Fibroblast of pulmonary artery (primary cell): ENCODE results near the gene IGF2R.

Experiments
- DNase-seq: peaks from one replicate; pipeline ENCODE4 v3.0.0-alpha.2; 2010; ENCODE audit warnings: low read depth
- H3K4me3 ChIP-seq: replicated peaks from 2 replicates; pipeline ENCODE4 v1.5.1; 2011; ENCODE audit warnings: low read depth, mild to moderate bottlenecking, control low read depth, low read length, moderate library complexity
- TF ChIP-seq, protein P1 (sequence below): IDR thresholded peaks from 2 replicates; pipeline ENCODE4 v1.5.1; 2011; ENCODE audit warnings: mild to moderate bottlenecking, control low read depth, low read length, inconsistent platforms; ENCODE audit errors: missing control alignments

Gene IGF2R

DNA sequence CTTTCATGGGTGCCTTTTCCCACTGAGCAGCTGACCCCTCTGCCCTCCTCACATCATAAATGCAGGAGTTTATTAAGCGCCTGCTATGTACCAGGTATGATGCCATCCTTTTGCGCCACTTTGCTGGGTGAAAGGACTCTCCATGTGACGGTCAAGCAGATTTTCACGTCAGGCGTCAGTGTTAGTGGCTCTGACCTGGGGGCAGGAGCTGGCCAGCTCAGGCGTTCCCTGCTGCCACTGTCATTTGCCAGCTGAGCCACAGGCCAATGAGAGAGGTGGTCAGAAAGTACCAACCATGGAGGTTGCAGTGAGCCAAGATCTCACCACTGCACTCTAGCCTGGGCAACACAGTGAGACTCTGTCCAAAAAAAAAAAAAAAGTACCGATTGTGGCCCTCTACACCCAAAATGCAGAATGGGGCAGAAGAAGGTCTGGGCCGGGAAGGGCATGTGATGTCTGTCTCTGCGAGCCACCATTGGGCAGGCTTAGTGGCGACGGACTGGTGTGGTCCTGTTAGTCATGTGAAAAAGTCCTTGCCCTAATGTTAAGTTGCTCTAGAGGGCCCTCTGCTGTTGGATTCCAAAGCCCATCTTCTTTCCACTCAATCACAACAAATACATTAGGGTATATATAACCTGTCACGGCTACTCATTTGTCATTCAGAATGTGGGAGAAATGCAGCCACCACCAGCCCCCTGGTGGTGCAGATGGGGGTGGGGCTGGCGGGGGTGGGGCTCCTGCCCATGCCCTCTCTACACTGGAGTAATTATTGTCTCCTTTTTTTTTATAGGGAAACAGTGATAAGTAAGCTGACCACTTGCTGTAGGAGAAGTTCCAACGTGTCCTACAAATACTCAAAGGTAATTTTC, 134.3 kb downstream of the IGF2R start:
- TF ChIP-seq, protein P1, sequence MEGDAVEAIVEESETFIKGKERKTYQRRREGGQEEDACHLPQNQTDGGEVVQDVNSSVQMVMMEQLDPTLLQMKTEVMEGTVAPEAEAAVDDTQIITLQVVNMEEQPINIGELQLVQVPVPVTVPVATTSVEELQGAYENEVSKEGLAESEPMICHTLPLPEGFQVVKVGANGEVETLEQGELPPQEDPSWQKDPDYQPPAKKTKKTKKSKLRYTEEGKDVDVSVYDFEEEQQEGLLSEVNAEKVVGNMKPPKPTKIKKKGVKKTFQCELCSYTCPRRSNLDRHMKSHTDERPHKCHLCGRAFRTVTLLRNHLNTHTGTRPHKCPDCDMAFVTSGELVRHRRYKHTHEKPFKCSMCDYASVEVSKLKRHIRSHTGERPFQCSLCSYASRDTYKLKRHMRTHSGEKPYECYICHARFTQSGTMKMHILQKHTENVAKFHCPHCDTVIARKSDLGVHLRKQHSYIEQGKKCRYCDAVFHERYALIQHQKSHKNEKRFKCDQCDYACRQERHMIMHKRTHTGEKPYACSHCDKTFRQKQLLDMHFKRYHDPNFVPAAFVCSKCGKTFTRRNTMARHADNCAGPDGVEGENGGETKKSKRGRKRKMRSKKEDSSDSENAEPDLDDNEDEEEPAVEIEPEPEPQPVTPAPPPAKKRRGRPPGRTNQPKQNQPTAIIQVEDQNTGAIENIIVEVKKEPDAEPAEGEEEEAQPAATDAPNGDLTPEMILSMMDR: peak; percentile 40
- no peak overlapping the region for H3K4me3 ChIP-seq
- peak; percentile 43 for DNase-seq

DNA sequence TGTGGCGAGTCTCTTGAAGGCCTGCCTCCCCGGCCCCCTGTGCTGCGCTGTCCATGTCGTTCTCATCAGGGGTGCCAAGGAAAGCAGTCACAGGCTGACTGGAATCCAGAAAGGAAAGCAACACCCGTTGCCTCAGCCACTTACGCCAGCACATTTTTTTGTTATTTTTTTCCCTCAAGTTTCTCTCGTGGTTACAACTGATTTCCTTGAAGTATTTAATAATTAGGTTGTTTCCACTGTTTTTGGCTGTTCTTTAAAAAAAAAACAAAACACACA, 134.9 kb downstream of the IGF2R start:
- TF ChIP-seq, protein P1: no peak
- no peak for DNase-seq
- H3K4me3 ChIP-seq: no peak overlapping the region

DNA sequence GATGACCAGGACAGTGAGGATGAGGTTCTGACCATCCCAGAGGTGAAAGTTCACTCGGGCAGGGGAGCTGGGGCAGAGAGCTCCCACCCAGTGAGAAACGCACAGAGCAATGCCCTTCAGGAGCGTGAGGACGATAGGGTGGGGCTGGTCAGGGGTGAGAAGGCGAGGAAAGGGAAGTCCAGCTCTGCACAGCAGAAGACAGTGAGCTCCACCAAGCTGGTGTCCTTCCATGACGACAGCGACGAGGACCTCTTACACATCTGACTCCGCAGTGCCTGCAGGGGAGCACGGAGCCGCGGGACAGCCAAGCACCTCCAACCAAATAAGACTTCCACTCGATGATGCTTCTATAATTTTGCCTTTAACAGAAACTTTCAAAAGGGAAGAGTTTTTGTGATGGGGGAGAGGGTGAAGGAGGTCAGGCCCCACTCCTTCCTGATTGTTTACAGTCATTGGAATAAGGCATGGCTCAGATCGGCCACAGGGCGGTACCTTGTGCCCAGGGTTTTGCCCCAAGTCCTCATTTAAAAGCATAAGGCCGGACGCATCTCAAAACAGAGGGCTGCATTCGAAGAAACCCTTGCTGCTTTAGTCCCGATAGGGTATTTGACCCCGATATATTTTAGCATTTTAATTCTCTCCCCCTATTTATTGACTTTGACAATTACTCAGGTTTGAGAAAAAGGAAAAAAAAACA, 136.1 kb downstream of the IGF2R start:
- TF ChIP-seq, protein P1: no peak
- H3K4me3 ChIP-seq: no peak overlapping the region
- DNase-seq: no peak

DNA sequence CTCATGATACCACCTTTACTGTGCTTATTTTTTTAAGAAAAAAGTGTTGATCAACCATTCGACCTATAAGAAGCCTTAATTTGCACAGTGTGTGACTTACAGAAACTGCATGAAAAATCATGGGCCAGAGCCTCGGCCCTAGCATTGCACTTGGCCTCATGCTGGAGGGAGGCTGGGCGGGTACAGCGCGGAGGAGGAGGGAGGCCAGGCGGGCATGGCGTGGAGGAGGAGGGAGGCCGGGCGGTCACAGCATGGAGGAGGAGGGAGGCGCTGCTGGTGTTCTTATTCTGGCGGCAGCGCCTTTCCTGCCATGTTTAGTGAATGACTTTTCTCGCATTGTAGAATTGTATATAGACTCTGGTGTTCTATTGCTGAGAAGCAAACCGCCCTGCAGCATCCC, 137.1 kb downstream of the IGF2R start:
- TF ChIP-seq, protein P1: no peak
- H3K4me3 ChIP-seq: no peak overlapping the region
- DNase-seq: no peak

DNA sequence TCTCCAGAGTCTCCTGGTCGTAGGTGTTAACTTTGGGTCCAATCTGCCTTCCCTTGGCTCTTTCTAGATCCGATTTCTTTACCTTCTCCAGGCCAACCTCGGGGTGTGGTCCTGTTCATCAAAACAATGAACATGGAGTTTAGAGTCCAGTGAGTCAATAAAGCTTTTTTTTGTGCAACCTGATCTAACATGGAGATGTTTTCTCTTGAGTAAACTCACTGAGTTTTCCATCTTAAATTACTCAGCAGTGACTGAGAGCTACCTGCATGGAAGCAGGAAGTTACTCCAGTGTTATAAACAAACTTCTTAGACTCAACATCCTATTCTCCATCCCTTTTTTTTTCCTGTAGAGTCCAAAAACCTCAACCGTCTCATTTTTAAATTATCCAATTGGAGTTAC, 137.8 kb downstream of the IGF2R start:
- TF ChIP-seq, protein P1: no peak
- no peak for DNase-seq
- H3K4me3 ChIP-seq: no peak overlapping the region

DNA sequence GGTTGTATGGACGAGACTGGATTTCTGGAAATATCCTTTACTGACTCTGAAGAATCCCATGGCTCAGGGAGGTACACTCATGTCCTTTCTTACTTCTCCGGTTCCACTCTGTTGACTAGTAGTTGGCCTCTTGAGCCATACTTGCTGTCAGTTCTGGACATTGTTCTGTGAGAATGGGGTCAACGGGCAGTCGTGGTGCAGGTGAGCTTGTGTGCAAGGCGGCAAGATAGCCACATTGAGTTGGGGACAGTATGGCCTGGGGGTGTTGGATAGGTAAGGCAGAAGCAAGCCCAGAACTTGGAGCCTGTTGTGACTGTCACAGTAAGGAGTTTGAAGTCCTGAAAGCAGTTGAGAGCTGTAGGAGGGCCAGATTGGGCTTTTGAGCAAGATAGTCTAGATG, 139.2 kb downstream of the IGF2R start:
- no peak overlapping the region for H3K4me3 ChIP-seq
- no peak for DNase-seq
- TF ChIP-seq, protein P1: no peak

DNA sequence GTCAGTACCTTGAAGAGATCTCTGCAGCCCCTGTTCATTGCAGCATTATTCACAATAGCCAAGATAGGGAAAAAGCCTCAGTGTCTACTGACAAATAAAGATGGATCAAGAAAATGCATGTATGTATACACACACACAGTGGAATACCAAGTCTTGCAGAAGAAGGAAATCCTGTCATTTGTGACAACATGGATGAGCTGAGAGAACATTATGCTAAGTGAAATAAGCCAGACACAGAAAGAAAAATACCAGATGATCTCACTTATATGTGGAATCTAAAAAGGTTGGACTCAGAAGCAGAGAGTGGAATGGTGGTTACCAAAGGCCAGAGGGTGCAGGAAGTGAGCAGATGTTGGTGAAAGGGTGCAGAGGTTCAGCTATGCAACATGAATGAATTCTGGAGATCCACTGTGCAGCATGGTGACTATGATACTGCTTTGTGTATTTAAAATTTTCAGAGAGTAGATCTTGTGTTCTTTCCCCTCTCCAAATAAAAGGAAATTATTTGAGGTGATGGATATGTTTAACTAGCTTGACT, 141.8 kb downstream of the IGF2R start:
- TF ChIP-seq, protein P1: no peak
- H3K4me3 ChIP-seq: no peak overlapping the region
- DNase-seq: no peak
